Neural cell (in vitro differentiated cells): ENCODE measurements around the gene SPEM1.
A peak's percentile ranks its signal among the peaks of the same experiment; 100 is the strongest.

Experiments
- POLR2AphosphoS5 ChIP-seq: IDR thresholded peaks from 2 replicates; pipeline ENCODE4 v1.6.1; 2012
- TAF1 ChIP-seq: IDR thresholded peaks from 2 replicates; pipeline ENCODE4 v1.6.1; 2012; ENCODE audit warnings: low read depth
- TF ChIP-seq, protein P1 (sequence below): fragments of 450-650 bp; IDR thresholded peaks from 2 replicates; pipeline ENCODE4 v1.5.1; 2014; ENCODE audit warnings: antibody characterized with exemption, mild to moderate bottlenecking, moderate library complexity; ENCODE audit not compliant: poor library complexity, severe bottlenecking

DNA sequence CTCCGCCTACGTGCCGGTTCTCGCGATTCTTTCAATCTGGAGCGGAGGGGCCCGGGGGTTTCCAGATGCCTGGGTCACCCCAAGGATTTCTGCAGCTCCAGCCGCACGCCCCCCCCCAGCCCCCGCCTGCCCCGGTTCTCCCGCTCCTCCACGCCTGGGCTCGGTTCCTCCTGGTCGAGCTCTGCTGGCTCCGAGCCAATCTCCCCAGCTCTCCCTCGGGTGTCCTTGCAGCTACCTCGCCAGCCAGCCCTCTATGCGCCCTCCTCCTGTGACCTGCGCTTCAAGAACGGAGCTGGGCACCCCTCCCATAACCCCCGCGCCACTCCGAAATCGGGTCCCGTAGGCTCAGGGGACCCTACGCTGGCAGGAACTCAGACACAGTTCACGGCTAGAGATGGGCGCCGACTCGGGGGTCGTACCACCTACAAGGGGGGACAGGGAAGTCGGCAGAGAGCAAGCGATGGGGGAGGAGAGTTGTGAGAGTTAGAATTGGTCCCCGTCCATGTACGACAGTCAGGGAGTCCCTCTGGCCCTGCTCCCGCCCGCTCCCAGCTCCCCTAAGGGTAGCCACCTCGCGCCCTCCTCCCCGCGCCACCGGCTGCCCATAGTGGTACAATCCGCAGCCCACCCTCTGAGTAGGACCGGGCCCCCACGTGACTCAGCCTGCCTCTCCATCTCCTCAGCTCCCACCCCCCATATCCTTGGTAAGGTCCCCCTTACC, 20.1 kb downstream of the SPEM1 start:
- TF ChIP-seq, protein P1, sequence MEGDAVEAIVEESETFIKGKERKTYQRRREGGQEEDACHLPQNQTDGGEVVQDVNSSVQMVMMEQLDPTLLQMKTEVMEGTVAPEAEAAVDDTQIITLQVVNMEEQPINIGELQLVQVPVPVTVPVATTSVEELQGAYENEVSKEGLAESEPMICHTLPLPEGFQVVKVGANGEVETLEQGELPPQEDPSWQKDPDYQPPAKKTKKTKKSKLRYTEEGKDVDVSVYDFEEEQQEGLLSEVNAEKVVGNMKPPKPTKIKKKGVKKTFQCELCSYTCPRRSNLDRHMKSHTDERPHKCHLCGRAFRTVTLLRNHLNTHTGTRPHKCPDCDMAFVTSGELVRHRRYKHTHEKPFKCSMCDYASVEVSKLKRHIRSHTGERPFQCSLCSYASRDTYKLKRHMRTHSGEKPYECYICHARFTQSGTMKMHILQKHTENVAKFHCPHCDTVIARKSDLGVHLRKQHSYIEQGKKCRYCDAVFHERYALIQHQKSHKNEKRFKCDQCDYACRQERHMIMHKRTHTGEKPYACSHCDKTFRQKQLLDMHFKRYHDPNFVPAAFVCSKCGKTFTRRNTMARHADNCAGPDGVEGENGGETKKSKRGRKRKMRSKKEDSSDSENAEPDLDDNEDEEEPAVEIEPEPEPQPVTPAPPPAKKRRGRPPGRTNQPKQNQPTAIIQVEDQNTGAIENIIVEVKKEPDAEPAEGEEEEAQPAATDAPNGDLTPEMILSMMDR = no peak
- peak; percentile 93 for TF ChIP-seq TAF1
- TF ChIP-seq POLR2AphosphoS5 = peak; percentile 86
